A549 (cell line): ENCODE results near the gene ID3.

ENCODE experiments used
- JUNB ChIP-seq: fragments of >200 bp; sonication (Bioruptor Twin); formaldehyde crosslinking; IDR thresholded peaks from 2 replicates; pipeline ENCODE4 v1.6.1; 2016
- POLR2A ChIP-seq: IDR thresholded peaks from 2 replicates; pipeline ENCODE4 v1.6.1; 2012; ENCODE audit warnings: mild to moderate bottlenecking, low read length
- TF ChIP-seq, protein P1 (sequence below): fragments of 200-600 bp; sonication (generic); IDR thresholded peaks from 2 replicates; pipeline ENCODE4 v1.6.1; 2016; ENCODE audit warnings: antibody characterized with exemption, mild to moderate bottlenecking, moderate library complexity

DNA sequence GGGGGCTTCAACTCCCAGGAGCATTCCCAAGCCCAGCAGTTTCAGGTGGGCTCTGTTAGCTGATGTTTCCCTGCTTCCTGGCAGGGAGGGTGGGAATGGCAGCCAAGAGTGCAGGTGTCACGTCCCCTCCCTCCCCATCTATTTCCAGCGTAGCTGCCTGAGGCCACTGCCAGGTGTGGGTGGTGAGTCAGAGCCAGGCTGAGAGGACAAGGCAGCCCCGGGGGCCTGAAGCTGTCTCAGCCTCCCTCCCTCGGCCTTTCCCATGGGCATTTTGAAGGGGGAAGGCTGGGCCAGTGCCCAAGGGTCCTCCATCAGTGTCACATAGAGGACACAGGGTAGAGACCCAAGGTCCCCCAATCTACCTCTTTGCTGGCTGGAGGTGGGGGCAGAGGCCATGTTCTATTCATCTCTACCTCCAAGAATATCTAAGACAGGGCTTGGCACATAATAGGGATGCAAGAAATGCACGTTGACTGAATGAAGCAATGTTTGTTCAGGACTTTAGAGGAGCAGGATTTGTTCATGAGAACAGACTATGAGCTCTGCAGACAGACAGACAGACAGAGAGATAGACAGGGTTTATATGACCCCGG, 34.4 kb upstream of the ID3 start:
- TF ChIP-seq, protein P1, sequence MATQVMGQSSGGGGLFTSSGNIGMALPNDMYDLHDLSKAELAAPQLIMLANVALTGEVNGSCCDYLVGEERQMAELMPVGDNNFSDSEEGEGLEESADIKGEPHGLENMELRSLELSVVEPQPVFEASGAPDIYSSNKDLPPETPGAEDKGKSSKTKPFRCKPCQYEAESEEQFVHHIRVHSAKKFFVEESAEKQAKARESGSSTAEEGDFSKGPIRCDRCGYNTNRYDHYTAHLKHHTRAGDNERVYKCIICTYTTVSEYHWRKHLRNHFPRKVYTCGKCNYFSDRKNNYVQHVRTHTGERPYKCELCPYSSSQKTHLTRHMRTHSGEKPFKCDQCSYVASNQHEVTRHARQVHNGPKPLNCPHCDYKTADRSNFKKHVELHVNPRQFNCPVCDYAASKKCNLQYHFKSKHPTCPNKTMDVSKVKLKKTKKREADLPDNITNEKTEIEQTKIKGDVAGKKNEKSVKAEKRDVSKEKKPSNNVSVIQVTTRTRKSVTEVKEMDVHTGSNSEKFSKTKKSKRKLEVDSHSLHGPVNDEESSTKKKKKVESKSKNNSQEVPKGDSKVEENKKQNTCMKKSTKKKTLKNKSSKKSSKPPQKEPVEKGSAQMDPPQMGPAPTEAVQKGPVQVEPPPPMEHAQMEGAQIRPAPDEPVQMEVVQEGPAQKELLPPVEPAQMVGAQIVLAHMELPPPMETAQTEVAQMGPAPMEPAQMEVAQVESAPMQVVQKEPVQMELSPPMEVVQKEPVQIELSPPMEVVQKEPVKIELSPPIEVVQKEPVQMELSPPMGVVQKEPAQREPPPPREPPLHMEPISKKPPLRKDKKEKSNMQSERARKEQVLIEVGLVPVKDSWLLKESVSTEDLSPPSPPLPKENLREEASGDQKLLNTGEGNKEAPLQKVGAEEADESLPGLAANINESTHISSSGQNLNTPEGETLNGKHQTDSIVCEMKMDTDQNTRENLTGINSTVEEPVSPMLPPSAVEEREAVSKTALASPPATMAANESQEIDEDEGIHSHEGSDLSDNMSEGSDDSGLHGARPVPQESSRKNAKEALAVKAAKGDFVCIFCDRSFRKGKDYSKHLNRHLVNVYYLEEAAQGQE, result no peak
- TF ChIP-seq JUNB (peak; percentile 74), POLR2A (no peak)
